ENCODE results near the gene TMEM273.

TMEM273 gene

GRCh38 chr10:49136525-49136924, 51.7 kb downstream of the TMEM273 start:
- DNase-seq, result no peak

- DNase-seq, result no peak
Measured at GRCh38 chr10:49135575-49136313, 52.4 kb downstream of the TMEM273 start.

- DNase-seq, result no peak
Measured at GRCh38 chr10:49134327-49134726, 53.9 kb downstream of the TMEM273 start.

GRCh38 chr10:49133706-49134248, 54.4 kb downstream of the TMEM273 start, which contains the start of gene FAM170B:
TSS of gene FAM170B (minus strand) at chr10:49134021. CDS start at chr10:49133918, 103 bp downstream.
- DNase-seq, result no peak

- no peak for DNase-seq
Measured at GRCh38 chr10:49132362-49132737, 55.8 kb downstream of the TMEM273 start.

- no peak for DNase-seq
Measured at GRCh38 chr10:49131507-49132361, 56.5 kb downstream of the TMEM273 start.

- no peak for DNase-seq
Measured at GRCh38 chr10:49129376-49129775, 58.8 kb downstream of the TMEM273 start.

- no peak for DNase-seq
Measured at GRCh38 chr10:49128854-49129253, 59.3 kb downstream of the TMEM273 start.

GRCh38 chr10:49123981-49124950, 63.9 kb downstream of the TMEM273 start:
- no peak for DNase-seq

- DNase-seq, result no peak
Measured at GRCh38 chr10:49120911-49121310, 67.3 kb downstream of the TMEM273 start.

- no peak for DNase-seq
Measured at GRCh38 chr10:49119746-49120145, 68.4 kb downstream of the TMEM273 start.

GRCh38 chr10:49118430-49119074, 69.6 kb downstream of the TMEM273 start:
- no peak for DNase-seq

GRCh38 chr10:49117376-49118070, 70.7 kb downstream of the TMEM273 start:
- no peak for DNase-seq

GRCh38 chr10:49116509-49117375, 71.4 kb downstream of the TMEM273 start:
- no peak for DNase-seq

- DNase-seq, result no peak
Measured at GRCh38 chr10:49115796-49116508, 72.2 kb downstream of the TMEM273 start.

GRCh38 chr10:49115015-49115795, 73.0 kb downstream of the TMEM273 start, which contains the start of gene VSTM4:
TSS of gene VSTM4 (minus strand) at chr10:49115522. CDS start at chr10:49115485, 37 bp downstream.
- DNase-seq, result no peak

- DNase-seq, result no peak
Measured at GRCh38 chr10:49114718-49115014, 73.5 kb downstream of the TMEM273 start.

GRCh38 chr10:49113741-49114141, 74.5 kb downstream of the TMEM273 start:
- no peak for DNase-seq

- no peak for DNase-seq
Measured at GRCh38 chr10:49112851-49113250, 75.3 kb downstream of the TMEM273 start.
